DND-41 (cell line): Measurements from ENCODE around the gene CARD19.

Source experiments
- EZH2 ChIP-seq: IDR thresholded peaks from 3 replicates; pipeline ENCODE4 v1.6.1; 2012; ENCODE audit warnings: borderline replicate concordance, low read depth, mild to moderate bottlenecking, moderate library complexity, low read length, inconsistent platforms; ENCODE audit not compliant: severe bottlenecking
- TF ChIP-seq, protein P1 (sequence below): IDR thresholded peaks from 2 replicates; pipeline ENCODE4 v1.5.1; 2012; ENCODE audit warnings: borderline replicate concordance, low read length, moderate library complexity, mild to moderate bottlenecking; ENCODE audit not compliant: poor library complexity, severe bottlenecking; ENCODE audit errors: extremely low read depth

DNA sequence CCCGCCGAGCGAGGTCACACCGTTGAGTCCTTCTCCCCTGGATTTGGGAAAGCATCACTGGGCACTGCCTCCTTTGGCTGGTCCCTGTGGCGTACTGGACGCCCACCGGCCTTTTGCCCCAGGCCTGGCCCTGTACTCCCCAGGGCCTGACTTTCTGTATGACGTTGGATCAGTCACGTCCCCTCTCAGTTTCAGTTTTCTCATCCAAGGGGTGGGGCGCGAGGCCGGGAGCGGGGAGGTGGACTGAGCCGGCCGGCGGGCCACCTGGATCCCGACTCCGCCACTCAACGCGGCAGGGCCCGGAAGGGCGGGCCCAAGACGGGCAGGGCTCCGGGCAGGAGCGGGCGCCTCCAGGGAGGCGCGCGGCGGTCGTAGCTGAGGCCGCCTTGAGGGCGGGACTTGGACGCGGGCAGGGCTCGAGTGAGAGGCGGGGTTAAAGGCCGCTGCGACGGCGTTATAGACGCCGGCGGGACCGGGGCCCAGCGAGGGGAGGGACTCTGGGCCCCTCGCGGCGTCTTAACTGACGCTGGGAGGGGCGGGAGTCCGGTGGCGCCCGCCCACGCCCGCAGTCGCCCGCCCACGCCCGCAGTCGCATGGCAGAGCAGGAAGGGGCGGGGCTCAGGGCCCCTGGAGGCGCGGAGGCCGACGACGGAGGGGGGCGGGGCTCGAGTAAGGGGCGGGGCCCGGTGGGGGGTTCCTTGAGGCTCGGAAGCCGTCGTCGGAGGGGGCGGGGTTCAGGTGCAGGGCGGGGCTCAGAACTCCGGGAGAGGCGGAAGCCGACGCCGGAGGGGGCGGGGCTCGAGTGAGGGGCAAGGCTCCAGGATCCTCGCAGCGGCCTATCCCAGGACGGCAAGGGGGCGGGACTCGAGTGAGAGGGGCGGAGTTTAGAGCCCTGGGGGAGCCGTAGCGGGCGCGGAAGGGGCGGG, 549 bp upstream of the CARD19 start:
- TF ChIP-seq, protein P1, sequence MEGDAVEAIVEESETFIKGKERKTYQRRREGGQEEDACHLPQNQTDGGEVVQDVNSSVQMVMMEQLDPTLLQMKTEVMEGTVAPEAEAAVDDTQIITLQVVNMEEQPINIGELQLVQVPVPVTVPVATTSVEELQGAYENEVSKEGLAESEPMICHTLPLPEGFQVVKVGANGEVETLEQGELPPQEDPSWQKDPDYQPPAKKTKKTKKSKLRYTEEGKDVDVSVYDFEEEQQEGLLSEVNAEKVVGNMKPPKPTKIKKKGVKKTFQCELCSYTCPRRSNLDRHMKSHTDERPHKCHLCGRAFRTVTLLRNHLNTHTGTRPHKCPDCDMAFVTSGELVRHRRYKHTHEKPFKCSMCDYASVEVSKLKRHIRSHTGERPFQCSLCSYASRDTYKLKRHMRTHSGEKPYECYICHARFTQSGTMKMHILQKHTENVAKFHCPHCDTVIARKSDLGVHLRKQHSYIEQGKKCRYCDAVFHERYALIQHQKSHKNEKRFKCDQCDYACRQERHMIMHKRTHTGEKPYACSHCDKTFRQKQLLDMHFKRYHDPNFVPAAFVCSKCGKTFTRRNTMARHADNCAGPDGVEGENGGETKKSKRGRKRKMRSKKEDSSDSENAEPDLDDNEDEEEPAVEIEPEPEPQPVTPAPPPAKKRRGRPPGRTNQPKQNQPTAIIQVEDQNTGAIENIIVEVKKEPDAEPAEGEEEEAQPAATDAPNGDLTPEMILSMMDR, result no peak
- no peak for TF ChIP-seq EZH2
